Activated CD4-positive, CD25-positive, alpha-beta regulatory T cell treated with anti-CD3 and anti-CD28 coated beads, Interleukin-2, amount 50 U/mL, for 72 hours (primary cell): Measurements from ENCODE around the gene CAMK2D.
"Not testable (repeated sequence)": the region's sequence is repeated elsewhere in the genome, so short reads cannot be mapped to it uniquely, and the experiment has no call there.

Source experiments
- DNase-seq: peaks from one replicate; pipeline ENCODE4 v3.0.0; 2021

Gene CAMK2D

DNA sequence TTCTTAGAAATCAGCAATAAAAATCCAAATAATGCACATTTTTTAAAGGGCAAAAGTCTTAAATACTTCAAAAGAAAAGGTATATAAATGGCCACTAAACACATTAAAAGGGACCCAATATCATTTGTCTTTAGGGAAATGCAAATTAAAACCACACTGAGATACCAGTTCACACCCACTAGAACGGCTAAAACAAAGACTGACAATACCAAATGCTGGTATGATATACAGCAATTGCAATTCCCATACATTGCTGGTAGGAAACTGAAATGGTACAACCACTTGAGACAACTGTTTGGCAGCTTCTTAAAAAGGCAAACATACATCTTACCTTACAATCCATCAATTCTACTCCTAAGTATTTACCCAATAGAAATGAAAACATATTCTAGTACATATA lies 33.7 kb downstream of the CAMK2D start:
- DNase-seq: no peak

DNA sequence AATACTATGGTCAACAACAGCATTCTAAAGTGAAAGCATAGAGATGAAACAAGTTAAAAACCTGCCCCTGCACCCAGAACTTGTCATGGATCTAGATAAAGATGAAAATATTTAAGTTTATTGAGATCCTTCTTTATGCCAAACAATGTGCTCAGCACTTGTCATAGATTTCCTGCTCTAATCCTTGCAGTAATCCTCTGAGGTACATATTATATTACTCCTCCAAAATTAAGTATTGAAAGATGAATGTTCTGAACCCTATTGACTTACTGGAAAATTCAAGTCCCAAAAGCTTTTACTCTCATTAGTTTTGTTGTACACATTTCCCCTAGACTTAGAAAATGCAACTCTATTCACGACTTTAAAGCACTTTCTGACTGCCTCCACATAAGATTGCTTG lies 35.6 kb downstream of the CAMK2D start:
- no peak for DNase-seq

DNA sequence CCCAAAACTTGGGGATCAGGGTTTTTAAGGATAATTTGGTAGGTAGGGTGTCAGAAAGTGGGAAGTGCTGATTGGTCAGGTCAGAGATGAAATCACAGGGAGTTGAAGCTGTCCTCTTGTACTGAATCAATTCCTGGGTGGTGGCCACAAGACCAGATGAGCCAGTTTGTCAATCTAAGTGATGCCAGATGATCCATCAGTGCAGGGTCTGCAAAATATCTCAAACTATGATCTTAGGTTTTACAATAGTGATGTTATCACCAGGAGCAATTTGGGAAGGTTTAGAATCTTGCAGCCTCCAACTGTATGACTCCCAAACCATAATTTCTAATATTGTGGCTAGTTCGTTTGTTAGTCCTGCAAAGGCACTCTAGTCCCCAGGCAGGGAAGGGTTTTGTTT lies 43.3 kb downstream of the CAMK2D start:
- no peak for DNase-seq

DNA sequence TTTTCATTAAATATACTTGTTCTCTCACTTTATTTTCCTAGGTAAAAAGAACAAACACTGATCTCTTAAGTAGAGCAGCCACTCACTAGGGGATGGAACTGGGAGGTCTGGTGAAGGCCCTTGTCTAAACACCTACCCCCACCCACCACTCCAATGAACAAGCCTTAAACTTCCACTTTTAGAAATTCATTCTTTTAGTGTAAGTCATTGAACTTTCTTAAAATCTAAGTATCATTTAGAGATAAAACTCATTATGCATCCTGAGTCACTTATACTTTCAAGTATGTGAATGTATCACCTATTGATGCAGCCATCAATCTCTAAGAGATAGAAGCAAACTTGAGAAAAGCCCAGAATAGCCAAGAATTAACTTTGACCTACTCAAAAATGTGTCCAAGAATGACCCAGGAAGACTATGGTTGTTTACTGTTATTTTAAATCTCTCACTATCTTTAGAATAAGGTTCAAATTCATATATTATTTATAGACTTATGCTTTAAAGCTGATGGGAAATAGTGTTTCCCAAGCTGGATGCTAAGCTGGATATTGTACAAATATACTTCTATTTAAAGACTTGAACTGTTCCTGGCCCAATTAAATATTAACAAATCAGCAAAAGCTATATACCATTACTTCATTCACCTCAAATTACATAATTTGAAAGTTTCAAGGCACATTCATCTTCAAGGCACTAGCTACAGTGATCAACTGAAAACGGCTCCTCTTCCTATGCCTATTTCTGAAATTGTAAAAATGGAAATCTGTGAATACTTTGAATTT lies 49.5 kb downstream of the CAMK2D start:
- no peak for DNase-seq

DNA sequence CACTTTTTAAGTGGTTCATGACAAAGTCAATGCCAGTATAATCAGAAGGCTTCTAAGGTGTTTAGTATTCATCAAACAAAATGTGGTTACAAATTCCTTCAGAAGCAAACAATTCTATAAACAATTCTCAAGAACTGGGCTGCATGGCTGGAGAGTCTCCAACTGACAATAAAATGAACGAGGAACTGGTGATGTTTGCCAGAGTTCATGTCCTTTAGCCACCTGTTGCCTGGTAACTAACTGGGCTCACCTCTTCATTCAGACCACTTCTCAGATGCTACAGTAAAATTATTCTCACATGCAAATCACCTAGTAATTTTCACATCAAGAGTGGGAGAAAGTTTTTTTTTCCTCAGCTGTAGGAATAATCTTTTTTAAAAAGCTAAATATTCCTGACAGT lies 53.3 kb downstream of the CAMK2D start:
- DNase-seq: no peak

DNA sequence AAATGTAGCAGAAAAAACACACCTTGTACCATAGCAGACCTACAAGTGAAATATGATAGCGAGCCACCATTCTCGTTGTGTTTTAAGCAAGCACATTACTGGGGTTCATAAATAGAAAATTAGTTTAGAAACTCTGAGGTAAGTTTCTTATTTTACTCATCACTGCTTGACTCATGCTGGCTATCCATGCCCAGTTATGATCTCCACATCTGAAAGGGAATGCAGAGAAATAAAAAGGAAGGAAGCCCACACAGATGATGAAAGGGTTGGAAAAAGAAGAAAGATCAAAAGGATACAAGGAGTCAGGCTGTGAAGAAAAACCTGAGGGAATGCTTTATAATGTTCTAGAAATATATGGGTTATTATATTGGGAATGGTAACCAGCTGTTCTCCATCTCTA lies 54.5 kb downstream of the CAMK2D start:
- no peak for DNase-seq

DNA sequence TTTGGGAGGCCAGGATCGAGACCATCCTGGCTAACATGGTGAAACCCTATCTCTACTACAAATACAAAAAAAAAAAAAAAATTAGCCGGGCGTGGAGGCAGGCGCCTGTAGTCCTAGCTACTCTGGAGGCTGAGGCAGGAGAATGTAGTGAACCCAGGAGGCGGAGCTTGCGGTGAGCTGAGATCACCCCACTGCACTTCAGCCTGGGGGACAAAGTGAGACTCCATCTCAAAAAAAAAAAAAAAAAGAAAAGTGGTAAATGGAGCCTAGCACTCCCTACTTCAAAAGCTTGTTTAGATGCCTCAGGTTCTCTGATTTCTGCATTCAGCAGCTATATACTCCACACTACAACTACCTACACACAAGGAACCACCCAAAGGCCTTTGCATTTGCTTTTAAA lies 56.4 kb downstream of the CAMK2D start:
- not testable (repeated sequence) for DNase-seq

DNA sequence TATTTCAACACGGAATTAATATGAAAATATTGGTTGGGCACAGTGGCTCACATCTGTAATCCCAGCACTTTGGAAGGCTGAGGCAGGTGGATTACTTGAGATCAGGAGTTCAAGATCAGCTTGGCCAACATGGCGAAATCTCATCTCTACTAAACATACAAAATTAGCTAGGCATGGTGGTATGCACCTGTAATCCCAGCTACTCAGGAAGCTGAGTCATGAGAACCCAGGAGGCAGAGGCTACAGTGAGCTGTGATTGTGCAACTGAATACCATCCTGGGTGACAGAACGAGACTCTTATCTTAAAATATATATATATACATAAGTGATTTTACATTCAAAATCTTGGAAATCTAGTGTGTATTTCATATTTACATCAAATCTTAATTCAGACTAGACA lies 58.9 kb downstream of the CAMK2D start:
- DNase-seq: not testable (repeated sequence)

DNA sequence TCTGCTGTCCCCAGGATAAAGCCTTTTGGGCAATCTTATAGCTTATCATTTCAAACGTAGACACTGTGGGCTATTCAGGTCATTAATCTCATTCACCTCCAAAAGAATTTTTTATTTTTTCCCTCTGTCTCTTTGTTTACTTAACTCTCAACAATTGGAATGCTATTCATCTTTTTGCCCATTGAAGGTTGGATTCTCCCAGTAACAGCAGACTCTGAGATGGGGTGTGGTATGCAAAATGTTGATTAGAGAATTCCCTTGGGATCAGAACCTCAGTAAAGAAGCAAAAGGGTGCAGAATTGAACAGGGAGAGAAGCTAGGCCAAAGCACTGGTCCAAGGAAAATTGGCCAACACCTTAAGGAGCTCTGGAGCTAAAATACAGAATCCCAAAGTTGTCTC lies 60.4 kb downstream of the CAMK2D start:
- no peak for DNase-seq

DNA sequence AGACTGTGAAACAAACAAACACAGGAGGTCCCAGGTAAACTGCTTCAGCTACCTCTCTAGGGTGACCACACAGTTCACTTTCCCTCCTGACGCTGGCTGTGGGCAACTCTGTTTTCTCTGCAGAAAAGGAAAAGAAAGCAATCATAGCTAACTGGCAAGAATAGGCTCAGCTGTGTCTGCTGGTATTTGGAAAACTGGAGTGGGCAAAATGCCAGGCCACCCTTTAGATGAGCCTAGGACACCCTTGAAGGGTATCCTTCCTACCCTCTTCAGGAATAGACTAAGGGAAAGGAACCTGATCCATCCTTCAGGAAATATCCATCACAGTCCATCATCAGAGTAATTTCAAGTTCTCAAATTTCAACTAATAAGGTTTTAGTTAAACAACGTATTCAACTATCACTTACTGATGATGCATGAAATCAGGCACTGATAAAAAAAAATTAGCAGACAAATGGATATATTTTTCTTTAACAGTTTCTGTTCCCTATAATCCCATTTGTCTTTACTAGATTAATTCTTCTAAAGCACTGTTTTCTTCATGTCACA lies 60.9 kb downstream of the CAMK2D start:
- DNase-seq: no peak

DNA sequence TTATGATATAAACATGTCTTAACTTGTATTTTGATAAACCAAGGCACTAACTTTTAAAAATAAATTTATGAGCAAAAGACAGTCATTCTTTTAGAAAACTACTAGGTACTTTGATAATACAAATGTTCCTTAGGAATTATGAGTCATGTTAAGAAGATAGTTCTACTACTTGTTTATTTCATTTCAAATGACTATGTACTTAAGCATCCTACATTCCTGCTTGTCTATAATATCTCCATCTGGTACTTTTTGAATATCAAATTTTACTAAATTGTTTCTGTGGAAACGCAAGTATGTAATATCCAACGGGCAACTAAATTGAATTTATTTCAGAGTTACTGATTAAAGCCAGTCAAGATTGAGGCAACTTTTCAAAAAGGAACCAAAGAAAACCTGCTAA lies 61.8 kb downstream of the CAMK2D start:
- DNase-seq: no peak

DNA sequence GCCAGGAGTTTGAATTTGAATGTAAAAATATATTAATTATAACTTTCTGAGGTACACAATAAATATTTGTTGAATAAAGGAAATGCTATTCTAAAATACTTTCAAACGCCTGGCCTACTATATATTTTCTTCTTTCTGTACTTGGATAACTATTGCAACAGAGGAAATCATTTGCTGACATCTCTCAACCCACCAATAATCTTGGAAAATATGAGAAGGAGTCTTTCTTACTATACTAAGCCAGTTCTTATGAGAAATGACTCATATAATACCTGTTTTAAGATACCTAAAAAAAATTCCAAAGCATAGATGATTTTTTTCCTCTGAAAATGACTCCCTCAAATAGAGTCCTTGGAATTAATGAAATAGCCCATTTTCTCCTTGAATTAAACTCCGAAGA lies 64.1 kb downstream of the CAMK2D start:
- no peak for DNase-seq

DNA sequence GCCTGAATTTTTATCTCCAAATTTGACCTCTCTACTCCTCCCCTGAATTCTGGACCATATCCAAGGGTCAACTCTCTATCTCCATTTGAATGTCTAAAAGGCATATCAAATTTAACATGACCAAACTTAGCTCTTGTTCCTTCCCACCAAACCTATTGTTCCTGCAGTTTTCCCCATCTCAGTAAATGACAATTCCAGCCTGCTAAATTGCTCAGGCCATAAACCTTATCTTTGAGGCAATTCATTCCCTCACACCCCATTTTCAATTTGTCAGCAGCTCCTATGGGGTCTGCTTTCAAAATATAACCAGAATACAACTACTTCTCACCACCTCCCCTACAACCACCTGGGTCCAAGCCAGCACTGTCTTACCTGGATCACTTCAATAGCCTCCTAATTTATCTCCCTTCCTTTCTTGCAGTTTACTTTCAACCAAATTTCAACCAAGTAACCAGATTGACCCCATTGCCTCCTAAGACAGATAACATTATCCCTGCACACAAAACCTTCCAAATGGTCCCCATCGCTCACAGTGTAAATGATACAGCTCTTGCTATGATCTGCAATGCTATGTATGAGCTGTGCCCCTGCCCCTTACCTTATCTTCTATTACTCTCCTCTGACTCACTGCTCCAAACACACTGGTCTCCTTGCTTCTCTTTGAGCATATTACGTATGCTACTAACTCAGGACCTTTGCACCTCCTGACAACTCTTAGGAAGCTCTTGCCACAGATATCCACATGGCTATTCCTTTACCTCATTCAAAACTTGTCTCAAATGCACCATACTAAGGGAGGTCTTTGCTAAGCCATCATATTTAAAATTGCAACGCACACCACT lies 66.0 kb downstream of the CAMK2D start:
- DNase-seq: no peak

DNA sequence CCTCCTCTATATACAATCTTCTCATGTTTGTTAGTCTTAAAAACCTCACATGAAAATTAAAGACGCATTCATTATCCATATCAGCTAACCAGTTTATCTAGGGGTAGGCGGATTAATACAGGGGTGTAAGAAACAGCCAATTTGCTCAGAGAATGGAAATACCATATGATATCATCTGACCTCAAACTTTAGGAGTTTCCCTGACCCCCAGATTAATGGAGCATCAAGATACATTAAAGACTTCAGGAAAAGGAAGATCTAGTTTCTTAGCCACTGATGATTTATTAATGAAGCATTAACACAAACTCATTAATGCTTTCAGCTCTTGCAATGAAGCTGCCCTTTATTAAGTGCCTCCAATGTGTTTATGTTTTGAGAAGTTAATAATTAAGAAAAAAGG lies 67.5 kb downstream of the CAMK2D start:
- DNase-seq: no peak

DNA sequence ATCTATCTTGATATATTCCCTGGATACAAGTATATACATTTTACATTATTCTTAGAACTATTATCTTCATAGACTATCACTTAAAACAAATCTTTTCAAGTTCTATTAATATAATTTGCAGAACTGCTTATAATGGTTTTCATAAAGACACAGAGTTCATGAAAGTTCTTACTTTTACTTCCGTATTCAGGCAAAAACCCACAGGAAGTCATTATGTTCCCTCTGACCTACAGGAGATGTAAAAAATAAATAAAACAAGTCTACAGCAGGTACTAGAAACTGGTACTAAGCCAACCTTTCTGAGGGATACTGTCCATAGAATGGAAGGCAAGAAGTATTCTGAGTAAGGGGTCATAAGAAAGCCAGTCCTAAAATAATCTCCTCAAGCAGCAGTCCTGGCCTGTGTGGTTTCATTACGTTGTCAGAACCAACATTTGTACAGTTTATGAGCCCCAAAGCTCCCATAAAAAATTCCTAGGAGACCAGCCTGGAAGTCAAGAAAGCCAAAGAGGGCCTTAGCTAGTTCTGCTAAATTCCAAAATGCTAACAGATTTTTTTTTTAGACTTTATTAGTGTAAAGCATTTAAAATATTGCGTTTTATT lies 68.6 kb downstream of the CAMK2D start:
- DNase-seq: no peak

DNA sequence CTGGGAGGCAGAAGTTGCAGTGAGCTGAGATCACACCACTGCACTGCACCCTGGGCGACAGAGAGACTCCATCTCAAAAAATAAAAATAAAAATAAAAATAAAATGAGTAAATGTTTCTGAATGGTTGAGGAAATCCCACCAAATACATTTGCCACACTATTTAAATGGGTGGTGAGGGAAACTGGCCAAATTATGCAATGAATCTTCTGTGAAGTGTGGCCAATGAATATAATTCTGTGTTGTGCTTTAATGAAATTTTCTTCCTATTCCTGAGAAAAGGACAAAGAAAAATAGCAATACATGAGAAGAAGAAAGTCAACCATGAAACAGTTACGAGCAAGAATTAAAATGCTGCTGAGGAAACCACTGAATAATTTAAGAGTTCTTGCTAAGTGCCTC lies 69.9 kb downstream of the CAMK2D start:
- DNase-seq: no peak

DNA sequence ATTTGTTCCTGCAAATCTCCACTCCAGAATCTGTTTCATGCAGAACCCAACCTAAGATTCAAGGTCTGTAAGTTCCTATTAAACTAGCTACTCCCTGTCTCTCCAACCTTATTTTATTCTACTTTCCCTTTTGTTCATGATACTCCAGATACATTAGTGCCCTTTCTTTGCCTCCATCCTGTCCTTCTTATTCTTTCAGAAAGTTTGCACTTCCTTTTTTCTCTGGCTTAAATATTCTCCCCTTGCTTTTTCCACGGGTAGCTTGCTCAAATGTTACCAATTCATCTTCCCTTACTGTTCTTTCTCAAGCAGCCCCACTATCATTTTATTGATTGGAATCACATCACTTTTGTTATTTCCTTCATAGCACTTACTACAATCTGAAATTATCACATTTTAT lies 72.1 kb downstream of the CAMK2D start:
- no peak for DNase-seq

DNA sequence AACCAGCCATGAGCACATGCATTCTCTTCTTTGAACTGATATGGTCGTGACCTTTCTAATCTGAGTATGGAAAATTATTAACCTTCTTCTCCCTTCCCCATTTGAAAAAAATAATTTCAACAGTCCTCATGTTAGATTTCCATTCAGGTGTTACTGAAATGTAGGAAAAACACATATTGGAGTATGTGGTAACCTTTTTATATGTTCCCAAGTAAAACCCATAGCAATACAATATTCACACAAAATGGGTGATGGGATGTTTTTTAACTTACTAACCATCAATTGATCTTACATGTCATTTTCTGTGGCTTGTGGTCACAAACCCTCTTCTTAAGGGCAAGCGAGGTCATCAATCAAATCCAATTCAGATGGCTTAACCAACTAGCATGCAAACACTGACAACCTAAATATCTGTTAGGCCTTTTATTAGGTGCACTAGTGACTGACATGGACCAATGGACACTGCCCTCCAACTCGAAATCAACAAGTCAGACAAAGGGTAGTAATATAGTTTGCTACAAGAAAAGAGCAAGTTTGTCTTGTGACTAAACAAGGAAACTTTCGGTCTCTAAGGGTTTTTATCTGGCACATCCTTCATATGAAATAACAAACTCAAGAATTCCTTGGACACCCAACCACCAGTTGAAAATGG lies 74.3 kb downstream of the CAMK2D start:
- no peak for DNase-seq

DNA sequence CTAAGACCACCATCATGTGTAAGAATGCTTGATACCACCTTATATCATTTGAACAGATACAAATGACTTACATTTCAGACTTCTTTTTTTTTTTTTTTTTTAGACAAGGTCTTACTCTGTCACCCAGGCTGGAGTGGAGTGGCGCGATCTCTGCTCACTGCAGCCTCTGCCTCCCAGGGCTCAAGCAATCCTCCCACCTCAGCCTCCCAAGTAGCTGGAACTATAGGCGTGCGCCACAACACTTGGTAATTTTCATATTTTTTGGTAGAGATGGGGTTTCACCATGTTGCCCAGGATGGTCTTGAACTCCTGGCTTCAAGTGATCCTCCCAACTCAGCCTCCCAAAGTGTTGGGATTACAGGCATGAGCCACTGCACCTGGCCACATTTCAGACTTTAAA lies 76.4 kb downstream of the CAMK2D start:
- DNase-seq: not testable (repeated sequence)

DNA sequence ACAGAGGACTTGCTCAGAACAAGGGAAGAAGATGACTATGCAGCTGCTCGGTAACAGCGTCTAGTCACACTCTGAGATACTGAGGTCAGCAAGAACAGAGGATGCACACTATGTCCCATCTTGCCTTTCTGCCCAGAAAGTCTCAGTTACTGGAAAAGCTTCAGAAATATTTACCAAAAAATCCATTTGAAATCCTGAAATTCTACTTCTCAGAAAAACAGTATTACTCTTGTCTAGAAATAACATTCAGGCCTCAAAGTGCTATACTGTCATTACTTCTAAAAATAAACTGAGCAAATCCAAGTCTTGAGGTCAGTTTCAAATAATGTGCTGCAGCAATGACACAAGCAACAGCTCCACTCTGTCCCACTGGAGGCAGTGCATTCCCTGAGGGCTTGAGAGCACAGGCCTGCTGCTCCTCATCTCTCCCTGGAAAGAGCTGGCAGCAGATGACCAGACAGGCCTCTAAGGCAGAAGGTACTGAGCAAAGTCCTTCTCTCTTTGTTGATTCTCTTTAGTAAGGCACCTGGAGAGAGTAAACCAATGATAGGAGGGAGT lies 76.9 kb downstream of the CAMK2D start:
- DNase-seq: no peak

DNA sequence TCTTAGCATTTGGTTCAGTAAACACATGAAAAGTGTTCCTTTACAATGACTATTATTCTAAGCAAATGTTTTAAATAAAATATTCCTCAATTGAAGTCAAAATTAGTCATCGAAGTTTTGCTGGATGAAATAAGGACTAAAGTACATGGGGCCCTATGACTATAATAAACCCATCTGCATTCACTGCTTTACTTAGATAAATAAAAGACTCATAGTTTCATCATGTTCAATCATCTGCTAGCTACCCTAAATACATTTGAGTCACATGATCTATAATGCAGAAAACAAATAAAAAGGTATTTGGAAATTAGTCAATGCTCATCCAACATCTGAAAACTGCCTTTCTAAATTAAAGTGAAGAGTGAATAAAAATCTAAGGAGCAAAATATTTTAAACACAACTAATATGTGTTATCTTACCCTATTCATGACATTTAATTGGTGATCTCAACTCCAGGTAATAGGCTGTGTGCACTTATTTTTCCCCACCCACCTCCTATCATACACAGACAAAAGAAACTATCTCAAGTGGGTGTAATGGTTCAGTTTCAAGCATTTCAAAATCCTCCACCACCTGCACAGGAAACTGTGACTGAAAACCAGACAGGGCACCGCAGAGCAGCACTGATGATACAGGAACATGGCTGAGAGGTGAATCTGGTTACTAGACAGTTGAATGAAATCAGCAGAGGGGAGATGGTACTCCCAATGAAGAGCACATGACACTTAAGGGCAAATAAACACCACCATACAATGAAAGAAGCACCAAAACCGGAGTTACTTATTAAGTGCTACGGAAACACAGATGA lies 78.6 kb downstream of the CAMK2D start:
- peak; percentile 48 for DNase-seq

DNA sequence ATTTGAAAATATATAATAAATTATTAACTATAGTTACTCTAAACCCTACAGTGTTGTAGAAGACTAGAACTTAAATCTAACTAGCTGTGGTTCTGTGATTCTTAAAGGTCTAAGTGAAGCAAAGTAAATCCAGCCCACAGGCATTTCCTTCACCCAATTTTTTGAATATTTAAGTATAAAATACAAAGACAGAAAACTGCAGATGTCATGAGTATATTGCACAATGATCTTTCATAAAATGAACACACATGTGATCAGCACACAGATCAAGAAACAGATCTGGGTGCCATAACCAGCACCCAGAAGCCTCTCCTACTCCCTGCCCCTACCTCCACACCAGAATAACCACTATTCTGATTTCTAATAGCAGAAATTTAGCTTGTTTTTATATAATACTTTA lies 82.9 kb downstream of the CAMK2D start:
- no peak for DNase-seq
